Prostate gland (tissue), 2 donors: Measurements from ENCODE around the gene PTGS2. TPM values are rescaled to one million over a fixed set of nuclear protein-coding genes. Genes with fewer than 3 reads are reported as not detected.

Experiments used
- DNase-seq: peaks from one replicate; pipeline ENCODE4 v3.0.0-alpha.2; 2019; ENCODE audit warnings: low spot score
- H3K27ac ChIP-seq, 2 donors: fragments of 200-600 bp; sonication (generic); 2 replicates each; pipeline ENCODE4 v1.5.1; 2017 to 2019
- H3K27me3 ChIP-seq: fragments of 200-600 bp; sonication (generic); replicated peaks from 2 replicates; pipeline ENCODE4 v1.5.1; 2019; ENCODE audit not compliant: insufficient read depth
- H3K36me3 ChIP-seq, 2 donors: fragments of 200-600 bp; sonication (generic); 1 replicate in 1 of 2; 2 replicates in 1 of 2; pipeline versions ENCODE4 v1.5.1 to v1.8.1; 2017 to 2019
- H3K4me1 ChIP-seq: fragments of 200-600 bp; sonication (generic); replicated peaks from 2 replicates; pipeline ENCODE4 v1.5.1; 2019
- H3K4me3 ChIP-seq, 2 donors: fragments of 200-600 bp; sonication (generic); 2 replicates each; pipeline ENCODE4 v1.5.1; 2017 to 2019
- H3K9me3 ChIP-seq: fragments of 200-600 bp; sonication (generic); 2 replicates; pipeline ENCODE4 v1.5.1; 2017
- CTCF ChIP-seq, 4 experiments: fragments of 200-600 bp in 2 of 4; fragments of 450-650 bp in 2 of 4; sonication (generic) in 2 of 4; IDR thresholded peaks; 1 replicate in 3 of 4; 2 replicates in 1 of 4; pipeline ENCODE4 v1.5.1; 2016 to 2019; ENCODE audit warnings: antibody characterized with exemption in 4 of 4, mild to moderate bottlenecking in 2 of 4, moderate library complexity in 2 of 4
- POLR2A ChIP-seq: fragments of 450-650 bp; IDR thresholded peaks from one replicate; pipeline ENCODE4 v1.6.1; 2016; ENCODE audit warnings: antibody characterized with exemption, mild to moderate bottlenecking
- POLR2AphosphoS5 ChIP-seq: sonication (generic); formaldehyde crosslinking; IDR thresholded peaks from one replicate; pipeline ENCODE4 v1.6.1; 2017; ENCODE audit warnings: antibody characterized with exemption
- WGBS: methylation state at CpG from one replicate; pipeline ENCODE4 v1.1.5; 2018; 5-methylcytosine and 5-hydroxymethylcytosine counted together
- intact Hi-C: fragments of 100-400 bp; cut with DNase I; formaldehyde crosslinking; loops from one replicate; pipeline ENCODE4 v1.14.2; 2022
- total RNA-seq, 2 donors: library from RNA; depleted of rRNA; stranded (reverse); fragments of >200 nt; gene quantifications; one replicate each; pipeline ENCODE4 v1.1.0, GENCODE V29; 2016

The PTGS2 gene
- total RNA-seq, 2 donors from 2014 or later, result 11.2 to 14.3 TPM

- no peaks in the 10 kb centered on the region for H3K36me3 ChIP-seq
- H3K27ac ChIP-seq, result no peak overlapping the region
- no peaks in the 10 kb centered on the region for H3K9me3 ChIP-seq
- WGBS, result 69% methylated on average over 2 of the region's 2 CpGs
- H3K4me1 ChIP-seq, result no peaks in the 10 kb centered on the region
- DNase-seq, result no peak
- intact Hi-C loops, result no loop called here
- H3K27me3 ChIP-seq, result no peaks in the 10 kb centered on the region
- TF ChIP-seq CTCF (IDR thresholded peaks at IDR 0.05) (no peak), POLR2AphosphoS5 (no peak), POLR2A (no peak)
- H3K4me3 ChIP-seq, result no peak overlapping the region
Observed at GRCh38 chr1:186710696-186711095, 30.5 kb upstream of the PTGS2 start.

- no peak overlapping the region for H3K4me3 ChIP-seq
- H3K9me3 ChIP-seq, result no peaks in the 10 kb centered on the region
- no peaks in the 10 kb centered on the region for H3K36me3 ChIP-seq
- DNase-seq, result no peak
- no peaks in the 10 kb centered on the region for H3K27me3 ChIP-seq
- TF ChIP-seq POLR2A, result no peak
- TF ChIP-seq POLR2AphosphoS5, result no peak
- TF ChIP-seq CTCF (IDR thresholded peaks at IDR 0.05), result no peak
- H3K27ac ChIP-seq, result no peak overlapping the region
- no peaks in the 10 kb centered on the region for H3K4me1 ChIP-seq
- intact Hi-C loops, result no loop called here
- WGBS, result 77% methylated on average over 2 of the region's 2 CpGs
Observed at GRCh38 chr1:186708694-186709097, 28.5 kb upstream of the PTGS2 start.

GRCh38 chr1:186703209-186703766 is 23.1 kb upstream of the PTGS2 start:
- H3K27ac ChIP-seq, result no peak overlapping the region
- no peak for TF ChIP-seq CTCF (IDR thresholded peaks at IDR 0.05)
- no peak for TF ChIP-seq POLR2A
- no peak for TF ChIP-seq POLR2AphosphoS5
- intact Hi-C loops, result no loop called here
- no peaks in the 10 kb centered on the region for H3K36me3 ChIP-seq
- no peaks in the 10 kb centered on the region for H3K4me1 ChIP-seq
- 84% methylated on average over 8 of the region's 8 CpGs for WGBS
- no peak for DNase-seq
- no peak overlapping the region for H3K4me3 ChIP-seq
- no peaks in the 10 kb centered on the region for H3K9me3 ChIP-seq
- H3K27me3 ChIP-seq, result no peaks in the 10 kb centered on the region

- Histone ChIP-seq H3K4me1 (no peaks in the 10 kb centered on the region), H3K27me3 (no peaks in the 10 kb centered on the region), H3K4me3 (no peak overlapping the region), H3K27ac (no peak overlapping the region), H3K9me3 (no peaks in the 10 kb centered on the region), H3K36me3 (no peaks in the 10 kb centered on the region)
- no peak for TF ChIP-seq CTCF (IDR thresholded peaks at IDR 0.05)
- intact Hi-C loops, result no loop called here
- WGBS, result 81% methylated on average over 2 of the region's 2 CpGs
- no peak for DNase-seq
Observed at GRCh38 chr1:186700722-186701121, 20.5 kb upstream of the PTGS2 start.

- TF ChIP-seq POLR2AphosphoS5 (no peak), CTCF (IDR thresholded peaks at IDR 0.05) (no peak), POLR2A (no peak)
- H3K4me3 ChIP-seq, result no peak overlapping the region
- H3K4me1 ChIP-seq, result no peaks in the 10 kb centered on the region
- no peaks in the 10 kb centered on the region for H3K27me3 ChIP-seq
- no peak overlapping the region for H3K27ac ChIP-seq
- DNase-seq, result no peak
- no peaks in the 10 kb centered on the region for H3K36me3 ChIP-seq
- no peaks in the 10 kb centered on the region for H3K9me3 ChIP-seq
- 87% methylated on average over 2 of the region's 2 CpGs for WGBS
- intact Hi-C loops, result no loop called here
Observed at GRCh38 chr1:186699519-186699918, 19.3 kb upstream of the PTGS2 start.
